ENCODE measurements around the gene KCTD4.
A peak's percentile ranks its signal among the peaks of the same experiment; 100 is the strongest.
"Not testable (repeated sequence)": the region's sequence is repeated elsewhere in the genome, so short reads cannot be mapped to it uniquely, and the experiment has no call there.

KCTD4 gene

GRCh38 chr13:45200701-45201232, at the start of gene KCTD4:
Gene KCTD4, minus strand, starts transcription at chr13:45201045. Its CDS starts 6,478 bp downstream, at chr13:45194567.
- no peak within 1 kb of the TSS for H3K4me3 ChIP-seq
- H3K27ac ChIP-seq, result no peak within 1 kb of the TSS

GRCh38 chr13:45249662-45250061, 48.8 kb upstream of the KCTD4 start:
- H3K27ac ChIP-seq, result no peak overlapping the region

GRCh38 chr13:45244736-45245135, 43.9 kb upstream of the KCTD4 start:
- H3K4me3 ChIP-seq, H3K27ac ChIP-seq: not testable (repeated sequence)

More at GRCh38 chr13:45249662-45250061, 48.8 kb upstream of the KCTD4 start:
- no peak overlapping the region for H3K4me3 ChIP-seq

DNA sequence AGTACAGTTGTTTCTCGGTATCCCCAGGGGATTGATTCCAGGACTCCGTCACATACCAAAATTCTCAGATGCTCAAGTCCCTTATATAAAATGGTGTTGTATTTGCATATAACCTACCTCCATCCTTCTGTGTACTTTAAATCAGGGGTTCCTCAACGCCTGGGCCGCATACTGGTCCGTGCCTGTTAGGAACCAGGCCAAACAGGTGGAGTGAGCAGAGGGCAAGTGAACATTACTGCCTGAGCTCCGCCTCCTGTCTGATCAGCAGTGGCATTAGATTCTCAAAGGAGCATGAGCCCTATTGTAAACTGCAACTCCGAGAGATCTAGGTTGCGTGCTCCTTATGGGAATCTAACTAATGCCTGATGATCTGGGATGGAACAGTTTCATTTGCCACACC, 42.2 kb upstream of the KCTD4 start:
- Histone ChIP-seq H3K4me3 (no peak overlapping the region), H3K27ac (no peak overlapping the region)

DNA sequence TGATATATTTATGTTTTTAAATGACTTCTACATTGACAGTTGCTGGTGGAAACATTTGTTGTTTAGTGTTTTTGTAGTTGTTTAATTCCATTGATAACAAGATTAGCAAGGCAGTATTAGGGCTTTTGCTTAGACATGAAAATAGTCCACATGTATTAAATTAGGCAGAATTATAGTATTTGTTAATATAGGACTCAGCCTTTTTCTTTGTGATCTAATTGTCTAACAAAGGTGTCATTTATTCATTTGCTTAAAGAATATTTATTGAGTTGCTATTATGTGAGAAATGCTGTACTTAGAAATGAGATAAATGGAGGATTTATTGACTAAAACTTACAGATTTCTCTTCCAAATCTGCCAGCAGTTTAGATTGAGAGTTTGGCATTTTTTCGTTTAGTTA, 41.7 kb upstream of the KCTD4 start:
- Histone ChIP-seq H3K4me3 (no peak overlapping the region), H3K27ac (peak overlapping the region in 1 of 21 experiments; percentile 52)

DNA sequence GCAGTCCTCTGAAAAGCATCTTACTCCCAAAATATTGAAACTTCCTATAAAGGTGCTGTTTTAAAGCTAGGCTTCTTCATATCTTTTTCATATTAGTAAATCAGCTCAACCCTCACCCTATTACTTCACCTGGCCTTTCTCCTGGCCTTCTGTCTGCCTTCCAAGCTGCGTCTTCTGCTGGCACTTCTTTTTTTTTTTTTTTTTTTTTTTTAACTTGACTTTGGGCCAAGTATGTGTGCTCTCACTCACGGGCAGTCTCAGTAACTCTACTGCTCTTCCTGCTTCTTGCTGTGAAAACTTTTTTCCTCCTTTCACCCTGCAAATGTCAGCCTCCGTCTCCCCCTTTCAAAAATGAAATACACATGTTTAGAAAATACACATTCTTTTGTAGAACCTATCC, 41.2 kb upstream of the KCTD4 start:
- H3K4me3 ChIP-seq, result no peak overlapping the region
- H3K27ac ChIP-seq, result no peak overlapping the region

- no peak overlapping the region for H3K27ac ChIP-seq
- H3K4me3 ChIP-seq, result no peak overlapping the region
Observed at GRCh38 chr13:45240143-45240542, 39.3 kb upstream of the KCTD4 start.

- Histone ChIP-seq H3K4me3 (no peak overlapping the region), H3K27ac (peak overlapping the region in 4 of 21 experiments; percentile 8 to 70 (median 38))
Observed at GRCh38 chr13:45238945-45239795, 38.3 kb upstream of the KCTD4 start.

- Histone ChIP-seq H3K27ac (no peak overlapping the region), H3K4me3 (no peak overlapping the region)
Observed at GRCh38 chr13:45232591-45232990, 31.7 kb upstream of the KCTD4 start.

- H3K27ac ChIP-seq, result no peak overlapping the region
- H3K4me3 ChIP-seq, result no peak overlapping the region
Observed at GRCh38 chr13:45231722-45232121, 30.9 kb upstream of the KCTD4 start.

DNA sequence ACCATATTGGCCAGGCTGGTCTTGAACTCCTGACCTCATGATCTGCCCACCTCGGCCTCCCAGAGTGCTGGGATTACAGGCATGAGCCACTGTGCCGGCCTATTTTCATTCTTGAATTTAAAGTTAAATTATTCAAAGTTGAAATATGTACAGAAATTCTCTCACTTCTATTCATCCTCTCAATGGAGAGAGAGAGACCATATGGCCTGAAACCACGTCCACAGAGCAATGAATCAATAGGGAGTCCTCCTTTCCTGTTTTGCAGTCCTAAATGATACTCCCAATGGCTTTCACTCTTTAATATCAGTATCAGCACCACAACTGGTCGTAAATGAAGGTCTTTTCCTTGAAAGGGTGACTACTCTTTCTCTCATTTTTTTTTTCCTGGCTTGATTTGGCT, 30.5 kb upstream of the KCTD4 start:
- Histone ChIP-seq H3K4me3 (no peak overlapping the region), H3K27ac (no peak overlapping the region)

DNA sequence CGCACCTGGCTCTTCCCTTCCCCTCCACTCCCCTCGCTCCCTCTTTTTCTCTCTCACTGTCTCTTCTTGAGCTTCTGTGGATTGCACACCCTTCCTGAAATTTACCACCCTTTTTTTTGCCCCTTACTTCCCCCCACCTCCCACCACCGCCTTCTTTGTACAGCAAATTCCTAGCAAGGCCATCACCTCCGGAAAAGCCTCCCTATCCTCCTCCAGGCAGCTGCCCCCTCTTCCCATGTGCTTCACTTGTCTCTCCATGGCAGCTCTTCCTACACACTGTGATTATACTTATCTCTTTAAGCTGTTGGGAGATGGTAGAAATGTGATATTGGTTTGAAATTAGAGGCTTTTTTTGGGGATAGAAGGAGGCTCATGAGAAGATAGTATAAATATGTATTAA, 28.3 kb upstream of the KCTD4 start:
- no peak overlapping the region for H3K4me3 ChIP-seq
- no peak overlapping the region for H3K27ac ChIP-seq

DNA sequence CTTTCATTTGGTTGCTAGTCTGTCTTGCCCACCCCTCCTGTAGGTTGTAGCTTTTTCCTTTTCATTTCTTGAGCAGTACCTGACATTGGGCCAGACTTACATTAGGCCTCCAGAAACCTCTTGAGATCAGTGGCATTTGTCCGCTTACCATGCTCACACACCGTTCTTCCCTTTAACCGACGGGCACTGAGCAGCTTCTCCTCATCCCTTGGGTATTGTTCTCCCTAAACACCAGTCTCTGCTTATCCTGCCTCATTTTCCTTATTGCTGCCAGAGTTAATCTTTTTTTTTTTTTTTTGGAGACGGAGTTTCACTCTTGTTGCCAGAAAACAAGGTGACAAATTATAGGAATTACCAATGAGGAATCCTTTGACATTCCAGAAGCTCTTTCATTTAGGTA, 27.2 kb upstream of the KCTD4 start:
- Histone ChIP-seq H3K27ac (no peak overlapping the region), H3K4me3 (no peak overlapping the region)

- Histone ChIP-seq H3K27ac (no peak overlapping the region), H3K4me3 (no peak overlapping the region)
Observed at GRCh38 chr13:45226024-45226423, 25.2 kb upstream of the KCTD4 start.

GRCh38 chr13:45225370-45225769, 24.5 kb upstream of the KCTD4 start:
- no peak overlapping the region for H3K4me3 ChIP-seq
- H3K27ac ChIP-seq, result no peak overlapping the region

DNA sequence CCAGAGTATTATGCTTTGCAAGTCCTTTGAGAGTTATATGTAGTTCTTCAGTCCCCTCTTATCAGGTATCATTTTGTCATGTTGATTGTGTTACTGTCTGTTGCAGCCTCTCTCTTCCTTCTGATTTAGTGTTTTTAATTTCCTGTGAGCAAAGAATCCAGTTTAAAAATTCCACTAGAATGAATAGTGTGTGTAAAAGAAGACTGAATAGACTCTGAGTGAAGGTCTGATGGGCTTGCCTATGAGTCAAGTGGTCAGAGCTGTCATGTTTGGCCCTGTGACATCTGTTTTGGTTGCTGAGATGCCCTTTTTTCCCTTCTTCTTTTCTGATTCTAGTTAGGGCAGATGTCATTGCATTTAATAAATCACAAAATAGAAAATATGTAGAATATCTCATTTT, 23.3 kb upstream of the KCTD4 start:
- Histone ChIP-seq H3K27ac (no peak overlapping the region), H3K4me3 (no peak overlapping the region)

DNA sequence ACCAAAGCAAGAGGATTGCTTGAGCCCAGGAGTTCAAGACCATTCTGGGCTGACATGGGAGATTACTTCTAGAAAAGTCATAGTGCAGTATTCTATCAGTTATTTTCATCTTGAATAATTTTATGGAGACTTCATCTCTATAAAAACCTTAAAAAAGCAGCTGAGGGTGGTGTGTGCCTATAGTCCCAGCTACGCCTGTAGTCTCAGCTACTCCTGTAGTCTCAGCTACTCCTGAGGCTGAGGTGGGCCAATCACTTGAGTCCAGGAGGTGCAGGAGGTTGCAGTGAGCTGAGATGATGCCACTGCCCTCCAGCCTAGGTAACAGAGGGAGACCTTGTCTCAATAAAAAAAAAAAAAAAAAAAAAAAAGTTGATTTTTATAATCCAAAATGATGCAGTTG, 22.1 kb upstream of the KCTD4 start:
- Histone ChIP-seq H3K27ac (no peak overlapping the region), H3K4me3 (no peak overlapping the region)

DNA sequence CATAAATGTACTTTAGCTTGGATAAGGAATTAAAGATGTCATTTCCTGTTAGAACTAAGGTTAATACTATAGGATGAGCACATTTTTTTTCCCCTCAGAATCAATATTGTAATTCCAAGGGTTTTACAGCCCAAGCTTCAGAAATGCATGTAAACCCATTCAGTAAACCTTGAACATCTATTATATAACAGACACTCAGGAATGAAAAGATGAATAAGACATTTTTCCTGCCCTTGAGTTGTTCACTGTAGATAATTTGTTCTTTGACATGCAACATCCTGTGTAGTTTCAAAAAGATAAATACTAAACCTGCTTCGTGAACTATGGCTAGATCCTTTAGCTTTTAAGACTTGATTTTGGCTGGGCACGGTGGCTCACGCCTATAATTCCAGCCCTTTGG, 21.7 kb upstream of the KCTD4 start:
- no peak overlapping the region for H3K27ac ChIP-seq

GRCh38 chr13:45220403-45220802, 19.6 kb upstream of the KCTD4 start:
- Histone ChIP-seq H3K4me3 (no peak overlapping the region), H3K27ac (peak overlapping the region in 2 of 21 experiments; percentile 35 to 68)

More for the DNA sequence above, 21.7 kb upstream of the KCTD4 start:
- H3K4me3 ChIP-seq, result no peak overlapping the region

DNA sequence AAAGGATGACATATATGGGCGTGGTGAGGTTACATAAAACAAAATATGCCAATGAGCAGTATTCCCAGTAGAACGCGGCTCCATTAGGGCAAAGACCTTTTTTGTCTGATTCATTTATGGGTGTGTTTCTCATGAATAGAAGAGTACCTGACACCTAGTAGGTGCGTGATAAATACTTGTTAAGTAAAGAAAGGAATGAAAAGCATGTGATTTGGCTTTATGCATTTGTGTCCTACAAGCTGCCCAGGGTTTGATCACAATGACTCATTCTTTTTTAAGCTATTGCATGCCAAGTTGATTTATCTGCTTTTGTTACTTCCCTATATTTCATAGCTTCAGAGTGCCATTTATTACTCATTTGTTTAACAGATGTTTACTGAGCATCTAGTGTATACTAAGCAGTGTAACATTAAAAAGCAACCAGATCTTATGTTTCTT, 19.1 kb upstream of the KCTD4 start:
- Histone ChIP-seq H3K4me3 (no peak overlapping the region), H3K27ac (peak overlapping the region in 4 of 21 experiments; percentile 27 to 79 (median 50))

DNA sequence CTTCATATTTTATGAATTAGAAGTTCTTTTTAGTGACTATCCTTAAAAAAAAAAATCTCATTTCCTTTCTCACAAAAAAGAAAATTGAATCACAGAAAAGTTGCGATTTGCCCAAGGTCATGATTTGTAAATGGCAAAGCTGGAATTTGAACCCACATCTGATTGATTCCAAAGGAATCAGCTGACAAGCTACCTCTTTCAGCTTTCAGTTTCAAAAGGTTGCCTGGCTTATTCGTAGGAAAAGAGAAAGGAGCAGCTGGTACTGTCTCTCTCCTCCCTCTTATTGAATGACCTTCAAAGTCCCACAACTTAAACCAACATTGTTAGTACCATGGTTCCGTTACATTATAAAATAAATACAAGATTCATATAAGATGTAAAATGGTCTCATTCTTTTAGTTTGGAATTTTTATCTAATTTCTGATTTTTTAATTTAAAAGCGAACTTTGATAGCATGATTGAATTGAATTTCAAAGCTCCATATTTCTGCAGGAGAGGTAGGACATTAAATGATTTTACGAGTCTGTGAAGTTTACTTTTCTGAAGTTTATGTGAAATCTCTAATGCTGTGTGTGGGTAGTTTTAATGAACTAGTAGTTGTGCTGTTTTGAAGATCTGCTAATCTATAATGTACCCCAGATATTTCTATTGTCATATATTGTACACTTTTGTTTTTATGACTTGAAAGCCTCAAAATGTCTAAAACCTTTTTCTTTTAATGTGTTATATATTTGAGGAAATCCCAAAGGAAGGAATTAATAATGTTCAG, 18.5 kb upstream of the KCTD4 start:
- H3K4me3 ChIP-seq, result no peak overlapping the region
- peak overlapping the region in 8 of 21 experiments; percentile 13 to 79 (median 34) for H3K27ac ChIP-seq
